HG03342 (cell line): ENCODE measurements around the gene HDAC2.
"Not testable (repeated sequence)": the region's sequence is repeated elsewhere in the genome, so short reads cannot be mapped to it uniquely, and the experiment has no call there.

ENCODE experiments used
- ATAC-seq: cut with Tn5 transposase; IDR thresholded peaks from one replicate; pipeline ENCODE4 v1.9.1; 2021; ENCODE audit warnings: mild to moderate bottlenecking, moderate library complexity; ENCODE audit not compliant: unreplicated experiment

HDAC2 gene

GRCh38 chr6:113970805-113971676 is at the start of gene HDAC2:
Gene HDAC2 (minus strand): TSS chr6:113971148. CDS start chr6:113970908, 240 bp downstream.
- peak; percentile 81 for ATAC-seq

- no peak for ATAC-seq
Measured at GRCh38 chr6:114020196-114020595, 49.2 kb upstream of the HDAC2 start.

DNA sequence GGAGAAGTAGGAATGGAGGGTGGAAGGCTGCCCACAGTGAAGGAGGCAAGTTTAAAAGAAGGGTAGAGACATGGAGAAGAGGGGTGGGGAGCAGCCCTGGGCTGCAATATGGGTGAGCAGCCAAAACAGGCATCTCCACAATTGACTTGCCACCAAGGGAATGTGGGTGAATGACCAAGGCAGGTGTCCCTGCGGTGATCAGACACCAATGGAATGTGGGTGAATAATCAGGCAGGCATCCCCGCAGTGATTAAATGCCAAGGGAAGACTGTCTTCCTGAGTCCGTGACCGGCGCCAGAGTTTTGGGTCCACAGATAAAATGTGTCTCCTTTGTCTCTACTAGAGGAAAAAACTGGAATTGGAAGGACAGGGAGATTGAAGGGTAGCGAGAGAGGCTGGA is 46.2 kb upstream of the HDAC2 start:
- not testable (repeated sequence) for ATAC-seq

DNA sequence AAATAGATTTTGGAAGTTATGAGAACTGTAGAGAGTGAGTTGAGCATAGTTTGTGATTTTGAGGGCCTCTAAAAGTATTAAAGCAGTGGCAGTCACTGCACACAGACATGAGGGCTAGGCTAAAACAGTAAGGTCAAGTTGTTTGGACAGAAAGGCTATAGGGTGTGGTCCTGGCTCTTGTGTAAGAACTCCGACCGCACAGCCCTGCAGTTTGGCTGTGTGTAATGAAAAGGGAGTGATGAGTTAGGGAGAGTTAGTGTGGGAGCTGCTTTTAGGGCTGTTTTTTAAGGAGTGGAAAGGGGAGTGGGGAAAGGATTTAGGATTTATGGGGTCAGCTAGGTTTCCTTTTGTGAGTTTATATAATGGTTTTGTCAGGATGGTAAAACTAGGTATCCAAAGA is 43.2 kb upstream of the HDAC2 start:
- ATAC-seq = not testable (repeated sequence)

- ATAC-seq = not testable (repeated sequence)
Measured at GRCh38 chr6:114011486-114011885, 40.5 kb upstream of the HDAC2 start.

DNA sequence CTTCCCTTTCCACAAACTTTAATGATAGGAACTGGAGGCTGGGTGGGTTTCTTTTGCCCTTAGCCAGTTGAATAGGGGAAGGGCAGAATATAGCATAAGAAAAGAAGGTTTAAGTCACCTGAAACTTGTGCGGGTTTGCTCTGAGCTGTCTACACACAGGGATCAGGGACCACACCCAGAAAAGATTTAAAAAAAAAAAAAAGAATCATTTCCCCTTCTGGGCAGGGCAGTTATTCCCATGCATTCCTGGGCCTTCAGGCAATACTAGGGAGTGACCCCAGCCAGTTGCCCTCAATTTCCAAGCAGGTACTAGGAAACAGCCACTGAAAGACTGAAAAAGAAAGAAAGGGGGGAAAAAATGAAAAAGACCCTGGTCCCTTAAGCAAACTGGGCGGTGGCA is 39.6 kb upstream of the HDAC2 start:
- no peak for ATAC-seq

GRCh38 chr6:114009192-114009591 is 38.2 kb upstream of the HDAC2 start:
- no peak for ATAC-seq

GRCh38 chr6:114008331-114008730 is 37.4 kb upstream of the HDAC2 start:
- no peak for ATAC-seq

GRCh38 chr6:114007516-114007915 is 36.6 kb upstream of the HDAC2 start:
- ATAC-seq = peak; percentile 91

GRCh38 chr6:114001354-114001753 is 30.4 kb upstream of the HDAC2 start:
- ATAC-seq = no peak

DNA sequence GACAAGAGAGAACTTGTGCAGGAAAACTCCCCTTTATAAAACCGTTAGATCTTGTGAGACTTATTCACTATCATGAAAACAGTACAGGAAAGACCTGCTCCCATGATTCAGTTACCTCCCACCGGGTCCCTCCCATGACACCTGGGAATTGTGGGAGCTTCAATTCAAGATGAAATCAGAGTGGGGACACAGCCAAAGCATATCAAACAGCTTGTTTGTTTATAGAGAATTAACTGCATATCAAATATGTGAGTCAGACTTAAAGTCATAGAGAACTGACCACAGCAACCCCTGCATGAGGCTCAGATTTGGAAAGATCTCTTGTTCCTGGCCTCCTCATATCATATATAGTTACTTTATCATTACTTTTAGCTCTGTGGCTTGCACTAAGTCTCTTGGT is 29.1 kb upstream of the HDAC2 start:
- no peak for ATAC-seq

DNA sequence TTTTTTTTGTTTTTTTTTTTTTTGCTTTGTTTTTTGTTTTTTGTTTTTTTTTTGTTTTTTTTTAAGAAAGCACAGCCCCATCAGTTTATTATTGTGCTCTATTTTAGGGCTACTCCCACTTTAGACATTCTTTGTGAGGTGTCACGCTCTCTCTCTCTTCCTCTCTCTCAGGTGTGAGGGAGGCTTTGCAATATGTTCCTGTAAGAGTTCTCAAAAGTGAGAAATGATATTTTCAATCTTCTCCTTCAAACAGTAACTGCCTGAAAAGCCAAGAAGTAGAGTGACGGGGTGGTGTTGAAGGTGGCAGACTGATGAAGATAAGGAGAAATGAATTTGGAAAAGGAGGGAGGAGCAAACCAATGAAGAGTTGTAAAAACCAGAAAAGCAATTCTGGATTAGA is 28.3 kb upstream of the HDAC2 start:
- ATAC-seq = no peak

DNA sequence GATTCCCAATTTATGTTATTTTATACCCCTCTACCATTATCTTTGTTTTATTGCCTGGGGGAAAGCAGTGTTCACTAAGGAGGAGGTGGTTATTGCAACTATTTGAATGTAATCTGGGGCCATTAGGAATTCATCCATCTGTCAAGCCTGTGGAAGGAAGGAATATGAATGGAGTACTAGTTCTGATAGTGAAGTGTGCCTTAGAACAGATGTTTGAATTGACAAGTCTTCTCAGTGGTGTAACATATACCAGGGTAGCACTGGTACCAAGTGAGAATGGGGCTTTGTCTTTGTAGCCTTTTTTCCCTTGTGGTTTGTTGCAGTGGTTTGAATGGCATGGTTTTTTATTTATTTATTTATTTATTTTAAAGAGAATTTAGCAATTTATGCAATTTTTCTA is 27.9 kb upstream of the HDAC2 start:
- no peak for ATAC-seq

DNA sequence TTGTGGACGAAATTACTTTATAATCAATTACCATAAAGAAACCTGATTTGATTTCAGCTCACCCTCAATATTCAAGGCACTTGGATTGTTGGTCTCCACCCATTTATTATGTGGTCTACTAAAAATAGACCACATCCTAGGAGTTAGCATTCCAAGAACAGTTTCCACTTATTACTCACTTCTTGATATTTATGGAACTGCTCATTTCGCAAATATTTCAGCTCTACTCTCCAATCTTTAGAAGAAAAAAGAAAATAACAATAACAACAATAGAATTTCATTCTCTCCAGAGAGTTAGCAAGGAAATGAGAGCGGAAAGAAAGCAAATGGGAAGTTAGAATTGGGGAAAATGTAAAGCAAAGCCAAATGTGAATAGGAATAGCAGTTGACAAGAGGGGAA is 26.2 kb upstream of the HDAC2 start:
- ATAC-seq = no peak

DNA sequence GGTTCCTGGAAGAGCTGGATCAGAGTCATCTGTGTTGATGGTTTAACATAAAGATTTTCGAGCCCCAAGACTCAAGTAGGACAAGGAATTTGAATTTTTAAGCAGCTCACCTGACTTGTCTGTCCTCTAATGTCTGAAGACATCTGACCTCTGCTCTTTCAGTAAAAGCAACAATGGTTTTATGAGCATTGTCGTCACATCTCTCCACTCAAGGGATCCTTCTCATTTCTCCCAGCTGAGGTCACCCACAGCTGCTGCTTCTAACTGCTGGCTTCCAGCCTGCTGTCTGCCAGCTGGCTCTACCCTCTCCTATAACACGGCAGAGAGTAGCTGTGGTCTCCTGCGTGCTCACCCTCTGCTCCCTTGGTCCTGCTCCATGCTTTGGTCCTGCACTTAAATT is 24.7 kb upstream of the HDAC2 start:
- ATAC-seq = no peak

- ATAC-seq = peak; percentile 95
Measured at GRCh38 chr6:113994934-113995342, 24.0 kb upstream of the HDAC2 start.

DNA sequence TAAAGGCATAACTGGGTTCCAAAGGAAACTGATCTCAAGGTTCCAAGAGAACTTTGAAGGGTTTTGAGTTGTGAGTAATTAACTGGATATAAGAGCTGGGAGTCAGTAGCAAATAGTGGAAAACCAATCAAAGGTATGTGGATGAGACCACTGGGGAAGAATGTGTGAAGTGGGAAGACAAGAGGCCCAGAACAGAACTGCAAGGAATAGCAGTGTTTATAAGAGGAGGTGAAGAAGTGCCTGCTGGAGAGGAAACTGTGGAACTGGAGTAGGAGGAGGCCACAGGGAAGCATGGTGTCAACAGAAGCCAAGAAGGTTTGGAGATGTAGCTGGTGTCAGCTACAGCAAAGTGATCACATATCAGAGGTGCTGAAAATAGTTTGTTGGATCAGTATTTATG is 18.7 kb upstream of the HDAC2 start:
- ATAC-seq = no peak

GRCh38 chr6:113982675-113983074 is 11.7 kb upstream of the HDAC2 start:
- not testable (repeated sequence) for ATAC-seq

DNA sequence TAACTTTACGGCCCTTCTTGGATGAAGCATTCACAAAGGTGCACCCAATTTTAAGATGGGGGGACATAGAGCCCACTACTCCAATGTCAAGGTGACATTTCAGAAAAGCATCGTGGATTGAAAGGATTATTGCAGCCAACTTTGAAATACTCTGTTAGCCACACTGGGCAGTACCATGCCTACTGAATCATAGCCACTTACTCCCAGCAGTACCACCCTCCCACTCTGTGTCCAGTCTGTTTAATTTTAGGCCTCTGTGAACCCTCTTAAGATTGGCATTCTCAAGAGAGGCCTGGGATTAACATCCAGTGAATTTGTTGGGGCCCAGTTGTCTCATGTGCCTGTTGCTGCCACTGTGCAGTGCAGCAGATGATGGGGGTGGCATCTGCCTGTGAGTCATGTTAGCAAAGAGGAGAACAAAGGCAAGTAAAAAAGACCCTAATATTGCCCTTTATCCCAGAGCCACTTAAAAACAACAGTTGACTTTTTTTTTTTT is 11.2 kb upstream of the HDAC2 start:
- no peak for ATAC-seq

GRCh38 chr6:113980937-113981554 is 10.1 kb upstream of the HDAC2 start:
- peak; percentile 85 for ATAC-seq

GRCh38 chr6:113979937-113980336 is 9.0 kb upstream of the HDAC2 start:
- ATAC-seq = peak; percentile 53

DNA sequence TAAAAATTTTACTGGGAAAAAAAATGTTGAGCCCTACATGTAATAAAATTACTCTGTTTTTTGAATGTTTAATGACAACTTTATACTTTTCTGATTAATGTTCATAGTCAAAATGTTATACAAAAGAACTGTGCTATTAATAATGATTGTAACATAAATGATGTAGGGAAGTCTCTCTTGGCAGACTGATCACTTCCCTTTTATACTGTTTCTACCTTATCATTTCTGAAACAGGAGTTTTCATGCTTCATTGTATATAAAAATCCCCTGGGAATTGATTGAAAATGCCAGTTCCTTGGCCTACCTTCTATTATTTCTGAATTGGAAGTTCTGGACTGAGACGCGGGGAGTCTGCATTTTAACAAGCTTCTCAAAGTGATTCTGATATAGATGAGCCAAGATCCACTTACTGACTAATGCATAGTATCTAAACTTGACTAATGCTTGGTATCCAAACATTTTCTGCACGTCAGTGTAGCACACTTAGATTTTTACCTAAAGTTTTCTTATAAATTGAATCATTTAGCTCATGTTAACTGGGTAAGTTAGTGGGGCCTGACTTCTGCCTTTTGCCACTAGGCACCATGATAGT is 7.2 kb upstream of the HDAC2 start:
- no peak for ATAC-seq
